OCI-LY3 (cell line): ENCODE measurements around the gene SSBP2.

ENCODE experiments used
- H2AFZ ChIP-seq: fragments of 200-600, 300-600 bp; shearing (Covaris generic); 2 replicates; pipeline ENCODE4 v1.6.0; 2014; ENCODE audit warnings: antibody characterized with exemption, low read depth, low read length
- H3K27ac ChIP-seq: fragments of 200-600, 300-600 bp; sonication (generic); 2 replicates; pipeline ENCODE4 v1.5.1; 2014; ENCODE audit warnings: mild to moderate bottlenecking, low read length, moderate library complexity, mixed read lengths
- H3K27me3 ChIP-seq: fragments of 200-600, 300-600 bp; sonication (generic); 2 replicates; pipeline ENCODE4 v1.6.1; 2014; ENCODE audit warnings: low read depth, low read length, mixed read lengths
- H3K36me3 ChIP-seq: fragments of 200-600, 300-600 bp; sonication (generic); replicated peaks from 2 replicates; pipeline ENCODE3; 2014; ENCODE audit warnings: low read depth, low read length, mixed read lengths
- H3K4me1 ChIP-seq: fragments of 300-600, 200-600 bp; sonication (generic); 2 replicates; pipeline ENCODE4 v1.6.1; 2014; ENCODE audit warnings: low read length, mixed read lengths
- H3K4me2 ChIP-seq: fragments of 200-600, 300-600 bp; sonication (generic); 2 replicates; pipeline ENCODE4 v1.6.1; 2014; ENCODE audit warnings: low read length, mixed read lengths
- H3K4me3 ChIP-seq: fragments of 300-600, 200-600 bp; sonication (generic); 2 replicates; pipeline ENCODE4 v1.5.1; 2014; ENCODE audit warnings: antibody characterized with exemption, mild to moderate bottlenecking, low read length, moderate library complexity
- H3K79me2 ChIP-seq: fragments of 300-600, 200-600 bp; shearing (Covaris generic); 2 replicates; pipeline ENCODE4 v1.6.1; 2014; ENCODE audit warnings: mild to moderate bottlenecking, low read length, mixed read lengths
- H3K9ac ChIP-seq: fragments of 300-600, 200-600 bp; shearing (Covaris generic); 2 replicates; pipeline ENCODE4 v1.6.0; 2014; ENCODE audit warnings: mild to moderate bottlenecking, low read length, moderate library complexity
- H3K9me3 ChIP-seq: fragments of 200-600, 300-600 bp; shearing (Covaris generic); 2 replicates; pipeline ENCODE4 v1.6.1; 2014; ENCODE audit warnings: low read length, mixed read lengths; ENCODE audit not compliant: insufficient read depth
- H4K20me1 ChIP-seq: fragments of 200-600, 300-600 bp; sonication (generic); 2 replicates; pipeline ENCODE4 v1.6.1; 2016; ENCODE audit warnings: low read length, mixed read lengths; ENCODE audit not compliant: insufficient read depth
- CTCF ChIP-seq: fragments of 200-600, 300-600 bp; sonication (generic); IDR thresholded peaks from 2 replicates; pipeline ENCODE4 v1.5.1; 2014; ENCODE audit warnings: antibody characterized with exemption, low read length, low read depth
- EZH2phosphoT487 ChIP-seq: fragments of 200-600 bp; shearing (Covaris generic); IDR thresholded peaks from 2 replicates; pipeline ENCODE4 v1.6.1; 2018; ENCODE audit warnings: antibody characterized with exemption, mixed run types, low read depth

The SSBP2 gene

DNA sequence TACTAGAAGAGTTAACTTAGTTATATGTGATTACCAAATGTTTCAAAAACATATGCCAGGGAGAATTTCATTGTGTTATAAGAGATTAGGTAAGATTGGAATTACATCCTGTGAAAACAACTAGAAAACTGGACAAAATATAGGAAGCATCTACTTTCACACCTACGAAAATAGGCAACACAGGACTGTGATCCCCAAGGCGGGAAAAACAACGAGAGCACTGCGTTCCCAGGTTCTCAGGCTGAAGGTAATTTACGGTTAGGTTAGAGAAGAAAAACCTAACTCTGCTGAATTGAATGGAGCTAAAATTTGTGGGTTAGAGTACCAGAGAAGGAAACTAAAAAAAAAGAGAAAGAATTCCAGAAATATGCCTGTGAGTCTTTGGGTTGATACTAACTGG, 385.4 kb downstream of the SSBP2 start:
- Histone ChIP-seq H3K36me3 (no peaks in the 10 kb centered on the region), H2AFZ (no peak overlapping the region), H3K4me2 (no peak overlapping the region), H3K4me3 (no peak overlapping the region), H3K27me3 (no peaks in the 10 kb centered on the region), H3K79me2 (no peaks in the 10 kb centered on the region), H3K9me3 (no peaks in the 10 kb centered on the region), H3K4me1 (no peaks in the 10 kb centered on the region), H3K9ac (no peak overlapping the region), H4K20me1 (no peaks in the 10 kb centered on the region), H3K27ac (no peak overlapping the region)
- TF ChIP-seq CTCF (no peak), EZH2phosphoT487 (no peak)

- Histone ChIP-seq H3K27me3 (no peaks in the 10 kb centered on the region), H3K79me2 (no peaks in the 10 kb centered on the region), H3K27ac (no peak overlapping the region), H2AFZ (no peak overlapping the region), H3K36me3 (no peaks in the 10 kb centered on the region), H3K4me3 (no peak overlapping the region), H3K4me2 (no peak overlapping the region), H3K4me1 (no peaks in the 10 kb centered on the region), H3K9ac (no peak overlapping the region), H4K20me1 (no peaks in the 10 kb centered on the region), H3K9me3 (no peaks in the 10 kb centered on the region)
- TF ChIP-seq CTCF (no peak), EZH2phosphoT487 (no peak)
These were observed 387.6 kb downstream of the SSBP2 start for GRCh38 chr5:81363093-81363871.
